Adrenal gland (tissue), 5 donors: ENCODE data around the gene SGIP1.

Source experiments
- POLR2A ChIP-seq, 2 donors: fragments of 450-650 bp; IDR thresholded peaks; one replicate each; pipeline ENCODE4 v1.6.1; 2017; ENCODE audit warnings: antibody characterized with exemption in 2 of 2, mild to moderate bottlenecking in 2 of 2, moderate library complexity in 1 of 2
- TF ChIP-seq, protein P1 (sequence below), 6 experiments: fragments of 450-650 bp in 4 of 6; fragments of 200-600 bp in 2 of 6; sonication (generic) in 1 of 6; IDR thresholded peaks; 1 replicate in 5 of 6; 2 replicates in 1 of 6; pipeline versions ENCODE4 v1.5.1 to v1.8.0; 2016 to 2021; ENCODE audit warnings: antibody characterized with exemption in 6 of 6, mild to moderate bottlenecking in 2 of 6, moderate library complexity in 1 of 6
- donor health status: DM: no; HTN: no; CAD: no.

- TF ChIP-seq, protein P1, sequence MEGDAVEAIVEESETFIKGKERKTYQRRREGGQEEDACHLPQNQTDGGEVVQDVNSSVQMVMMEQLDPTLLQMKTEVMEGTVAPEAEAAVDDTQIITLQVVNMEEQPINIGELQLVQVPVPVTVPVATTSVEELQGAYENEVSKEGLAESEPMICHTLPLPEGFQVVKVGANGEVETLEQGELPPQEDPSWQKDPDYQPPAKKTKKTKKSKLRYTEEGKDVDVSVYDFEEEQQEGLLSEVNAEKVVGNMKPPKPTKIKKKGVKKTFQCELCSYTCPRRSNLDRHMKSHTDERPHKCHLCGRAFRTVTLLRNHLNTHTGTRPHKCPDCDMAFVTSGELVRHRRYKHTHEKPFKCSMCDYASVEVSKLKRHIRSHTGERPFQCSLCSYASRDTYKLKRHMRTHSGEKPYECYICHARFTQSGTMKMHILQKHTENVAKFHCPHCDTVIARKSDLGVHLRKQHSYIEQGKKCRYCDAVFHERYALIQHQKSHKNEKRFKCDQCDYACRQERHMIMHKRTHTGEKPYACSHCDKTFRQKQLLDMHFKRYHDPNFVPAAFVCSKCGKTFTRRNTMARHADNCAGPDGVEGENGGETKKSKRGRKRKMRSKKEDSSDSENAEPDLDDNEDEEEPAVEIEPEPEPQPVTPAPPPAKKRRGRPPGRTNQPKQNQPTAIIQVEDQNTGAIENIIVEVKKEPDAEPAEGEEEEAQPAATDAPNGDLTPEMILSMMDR (IDR thresholded peaks at IDR 0.05), result no peak
- TF ChIP-seq POLR2A (IDR thresholded peaks at IDR 0.05), result no peak
These were observed 25.6 kb downstream of the SGIP1 start for GRCh38 chr1:66559517-66559916.
